Medulla oblongata (tissue), 1 donor: ENCODE results near the gene CST8.

ENCODE experiments used
- DNase-seq: peaks from one replicate; pipeline ENCODE4 v3.0.0-alpha.2; 2015; ENCODE audit errors: extremely low spot score

CST8 gene

GRCh38 chr20:23524146-23524545, 33.2 kb downstream of the CST8 start:
- DNase-seq: no peak

DNA sequence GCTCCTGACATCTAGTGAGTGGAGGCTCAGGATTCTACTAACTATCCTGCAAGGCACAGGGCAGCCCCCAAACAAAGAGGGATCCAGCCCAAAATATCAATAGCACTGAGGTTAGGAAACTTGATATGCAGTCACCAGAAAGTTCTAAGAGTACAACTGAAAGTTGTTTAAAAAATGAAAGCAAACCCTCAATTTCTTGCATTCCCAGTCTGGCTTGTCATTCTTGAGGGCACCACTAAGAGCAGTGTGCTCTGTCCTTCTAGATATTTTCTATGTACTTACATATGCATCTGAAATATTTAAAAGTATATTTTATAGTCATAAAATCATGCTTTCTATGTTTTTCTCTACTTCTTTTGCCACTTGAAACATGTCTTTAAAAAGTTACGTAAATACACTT, 35.9 kb downstream of the CST8 start:
- DNase-seq: no peak

DNA sequence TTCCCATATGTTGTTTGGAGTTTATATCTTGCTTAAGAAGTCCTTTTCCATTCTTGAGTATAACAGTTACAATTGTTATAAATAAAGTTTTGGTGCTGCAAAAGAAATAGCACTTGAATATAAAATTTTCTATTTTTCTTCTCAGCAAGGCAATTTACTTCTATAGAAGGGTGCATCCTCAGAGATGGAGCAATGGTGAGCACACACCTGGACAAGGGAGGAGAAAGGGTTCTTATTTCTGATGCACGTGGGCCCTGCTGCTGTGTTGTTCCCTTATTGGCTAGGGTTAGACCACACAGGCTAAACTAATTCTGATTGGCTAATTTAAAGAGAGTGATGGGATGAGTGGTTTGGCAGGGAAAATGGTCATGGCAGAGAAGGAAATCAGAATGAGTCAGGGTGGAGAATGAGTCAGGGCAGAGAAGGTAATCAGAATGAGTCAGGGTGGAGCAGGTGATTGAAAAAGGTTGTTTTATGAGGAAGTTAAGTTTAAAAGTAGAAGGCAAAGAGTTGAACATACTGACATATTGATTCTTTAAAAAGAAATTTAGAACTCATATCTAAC, 38.0 kb downstream of the CST8 start:
- DNase-seq: no peak

- DNase-seq: no peak
Measured at GRCh38 chr20:23530937-23531567, 40.1 kb downstream of the CST8 start.

- no peak for DNase-seq
Measured at GRCh38 chr20:23532533-23532932, 41.6 kb downstream of the CST8 start.

DNA sequence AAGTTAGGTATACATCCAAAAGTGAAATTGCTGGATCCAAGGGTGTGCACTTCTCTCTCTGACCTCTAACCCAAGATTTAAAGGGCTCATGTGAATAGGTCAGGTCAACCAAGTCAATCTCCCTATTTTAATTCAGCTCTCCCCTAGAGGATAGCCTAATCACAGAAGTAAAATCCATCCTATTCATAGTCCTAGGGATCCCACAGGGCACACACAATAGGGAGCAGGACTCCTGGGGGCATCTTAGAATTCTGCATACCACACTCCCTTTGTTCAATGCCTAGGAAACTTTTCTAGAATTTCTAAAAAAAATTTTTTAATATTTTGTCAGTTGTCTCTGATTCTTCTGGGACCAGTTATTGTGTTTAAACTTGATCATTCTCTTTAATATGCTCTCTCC, 42.2 kb downstream of the CST8 start:
- DNase-seq: no peak

- DNase-seq: no peak
Measured at GRCh38 chr20:23534801-23535593, 44.1 kb downstream of the CST8 start.

GRCh38 chr20:23536328-23536974, 45.5 kb downstream of the CST8 start:
- DNase-seq: no peak

- no peak for DNase-seq
Measured at GRCh38 chr20:23537030-23537429, 46.1 kb downstream of the CST8 start.

GRCh38 chr20:23540624-23541023, 49.7 kb downstream of the CST8 start:
- no peak for DNase-seq

DNA sequence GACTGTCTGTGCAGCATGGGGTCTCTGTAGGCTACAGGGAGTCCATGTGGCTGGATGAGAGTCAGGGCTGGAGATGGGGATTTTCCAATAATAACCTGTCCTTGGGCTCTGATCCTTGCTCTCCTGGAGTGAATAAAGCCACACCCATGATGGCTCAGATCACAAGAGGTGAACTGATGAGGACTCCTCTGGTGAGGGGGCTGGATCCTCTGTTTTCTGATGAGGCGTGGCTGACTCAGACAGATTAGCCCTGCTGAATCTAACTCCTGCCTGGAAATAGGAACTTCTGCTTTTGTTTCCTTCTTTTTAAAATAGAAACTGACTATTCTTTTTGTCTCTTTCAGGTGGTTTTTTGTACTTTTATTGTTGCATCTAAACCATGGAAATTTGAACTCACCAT, 50.4 kb downstream of the CST8 start:
- DNase-seq: peak; percentile 13

DNA sequence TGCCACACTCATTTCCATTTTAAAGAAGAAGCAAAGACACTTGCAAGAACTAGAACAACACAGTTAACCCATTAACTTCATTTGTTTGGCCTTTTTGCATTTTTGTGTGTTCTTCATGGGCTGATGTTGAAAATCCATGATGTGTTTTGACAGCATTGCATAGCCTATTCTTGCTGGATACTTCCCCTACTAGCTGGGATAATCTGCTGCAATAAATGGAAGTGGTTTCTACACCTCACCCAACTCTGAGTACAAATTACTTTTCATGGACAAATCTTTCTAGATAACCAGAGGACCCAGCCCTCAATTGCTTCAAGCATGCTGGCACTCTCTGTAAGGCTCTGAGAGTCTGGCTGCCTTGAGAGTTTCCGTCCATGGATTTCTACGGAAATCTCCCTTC, 50.9 kb downstream of the CST8 start:
- no peak for DNase-seq

DNA sequence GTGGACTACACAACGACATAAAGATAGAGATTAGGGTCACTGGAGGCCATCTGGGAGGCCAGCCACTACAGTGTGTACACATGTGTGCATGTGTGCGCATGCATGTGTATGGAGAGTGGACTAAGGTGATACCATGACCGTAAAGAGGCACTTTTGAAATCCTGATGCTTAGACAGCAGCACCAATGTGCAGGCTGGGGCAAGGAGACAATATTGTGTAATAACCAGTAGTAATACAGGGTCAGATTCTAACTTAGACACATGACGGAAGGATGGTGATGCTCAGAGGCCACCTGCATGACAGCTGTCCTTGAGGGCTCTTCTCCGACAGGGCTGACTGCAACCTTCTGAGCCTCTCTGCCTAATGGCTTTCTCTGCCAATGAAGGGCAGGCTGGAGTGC, 51.9 kb downstream of the CST8 start:
- no peak for DNase-seq

DNA sequence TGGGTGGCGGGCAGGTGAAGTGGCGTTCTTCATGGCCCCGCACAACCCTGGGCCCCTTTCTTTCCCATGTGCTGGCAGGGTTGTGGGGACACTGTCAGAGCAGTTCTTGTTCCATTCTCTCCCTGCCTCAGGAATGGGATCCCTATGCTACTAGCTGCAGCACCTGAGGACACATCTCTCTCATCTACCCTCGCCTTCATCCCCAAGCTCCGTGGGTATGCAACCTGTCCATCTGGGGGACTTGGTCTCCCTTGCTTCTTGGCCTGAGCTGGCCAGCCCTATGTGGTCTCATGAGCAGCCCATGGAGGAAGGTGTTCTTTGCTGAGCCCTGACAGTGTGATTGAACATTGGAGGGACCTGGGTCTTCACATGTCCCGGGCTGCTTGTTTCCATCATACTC, 53.2 kb downstream of the CST8 start:
- no peak for DNase-seq
